Muscle layer of colon (tissue), 2 donors: ENCODE results near the gene WDFY4.

ENCODE experiments used
- H3K27ac ChIP-seq: one replicate; pipeline ENCODE4 v1.7.0; 2013; ENCODE audit warnings: low read depth, mild to moderate bottlenecking, low read length, moderate library complexity
- H3K27me3 ChIP-seq, 2 donors: one replicate each; pipeline ENCODE4 v1.7.0; 2013; ENCODE audit warnings: low read length in 2 of 2, mild to moderate bottlenecking in 2 of 2; ENCODE audit not compliant: insufficient read depth in 2 of 2, control insufficient read depth in 1 of 2
- H3K36me3 ChIP-seq: one replicate; pipeline ENCODE4 v1.7.0; 2013; ENCODE audit warnings: mild to moderate bottlenecking, low read length; ENCODE audit not compliant: insufficient read depth
- H3K4me1 ChIP-seq: one replicate; pipeline ENCODE4 v1.7.0; 2013; ENCODE audit warnings: mild to moderate bottlenecking, low read length; ENCODE audit not compliant: insufficient read depth
- H3K4me3 ChIP-seq, 2 donors: one replicate each; pipeline ENCODE4 v1.7.0; 2013; ENCODE audit warnings: low read length in 2 of 2, low read depth in 1 of 2, mild to moderate bottlenecking in 1 of 2, moderate library complexity in 1 of 2
- H3K9ac ChIP-seq: one replicate; pipeline ENCODE4 v1.7.0; 2013; ENCODE audit warnings: low read length
- H3K9me3 ChIP-seq: one replicate; pipeline ENCODE4 v1.7.0; 2013; ENCODE audit warnings: mild to moderate bottlenecking, low read length
- donor health status: abdominal sarcoma.
- donor health status: Adenocarcinoma of cecum.

WDFY4 gene

DNA sequence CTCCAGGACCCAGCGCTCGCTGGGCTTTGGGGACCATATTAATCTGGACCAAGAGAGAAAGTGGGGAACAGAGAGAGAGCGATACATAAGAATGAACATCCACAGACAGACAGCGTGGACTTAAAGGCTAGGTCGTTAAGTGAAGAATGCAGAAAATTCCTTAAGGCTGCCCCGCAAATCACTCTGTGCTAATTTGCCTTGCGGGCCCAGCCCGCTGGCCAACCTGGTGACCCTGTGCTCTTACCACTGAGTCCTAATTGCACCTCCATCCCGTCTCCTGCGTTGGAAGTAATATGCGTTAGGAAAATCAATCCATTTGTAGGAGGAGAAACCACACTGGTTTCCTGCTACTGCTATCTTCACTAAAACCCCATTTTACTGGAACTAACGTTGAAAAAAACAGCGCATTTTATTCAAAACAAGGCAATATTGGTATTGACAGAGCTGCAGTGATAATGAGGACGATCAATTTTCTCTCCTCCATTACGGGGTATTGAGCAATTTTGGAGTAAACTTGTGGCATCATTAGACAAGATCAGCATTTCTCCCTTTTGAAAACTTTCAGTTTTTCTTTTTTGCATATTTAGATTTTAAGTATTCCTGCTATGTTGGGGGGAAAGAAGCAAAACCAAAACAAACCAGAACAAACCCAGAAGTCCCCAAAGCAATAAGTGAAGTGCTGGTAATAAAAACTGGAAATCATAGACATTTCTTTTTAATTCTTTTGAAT, 85.2 kb downstream of the WDFY4 start:
- no peaks in the 10 kb centered on the region for H3K27me3 ChIP-seq
- no peak overlapping the region for H3K4me3 ChIP-seq
- no peak overlapping the region for H3K9ac ChIP-seq
- H3K36me3 ChIP-seq = no peaks in the 10 kb centered on the region
- H3K27ac ChIP-seq = no peak overlapping the region
- H3K9me3 ChIP-seq = no peaks in the 10 kb centered on the region
- no peaks in the 10 kb centered on the region for H3K4me1 ChIP-seq

DNA sequence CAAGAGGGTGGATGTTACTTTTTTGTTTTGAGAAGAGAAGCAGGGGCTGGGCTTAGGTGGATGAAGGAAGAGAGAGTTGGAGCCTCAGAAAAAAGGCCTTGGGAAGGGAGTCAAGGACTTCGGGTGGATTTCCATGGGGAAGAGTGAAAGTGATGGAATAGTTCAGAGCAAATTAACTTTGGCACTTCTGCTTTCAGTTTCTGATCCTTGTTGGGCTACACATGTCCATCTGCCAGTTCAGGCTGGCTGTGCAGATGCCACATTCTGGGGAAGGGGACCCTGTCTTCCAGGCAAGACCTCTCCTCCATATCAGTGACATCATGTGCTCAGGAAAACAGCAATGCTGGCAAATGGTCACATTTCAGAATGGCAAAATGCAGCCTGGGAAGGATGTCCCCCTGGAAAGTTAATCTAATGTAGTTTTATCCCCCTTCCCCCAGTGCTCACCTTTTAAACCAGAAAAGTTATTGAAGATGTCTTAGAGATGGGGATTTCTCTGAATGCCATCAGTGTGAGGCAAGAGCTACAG, 86.0 kb downstream of the WDFY4 start:
- H3K27me3 ChIP-seq = no peaks in the 10 kb centered on the region
- H3K9ac ChIP-seq = no peak overlapping the region
- no peaks in the 10 kb centered on the region for H3K9me3 ChIP-seq
- no peak overlapping the region for H3K27ac ChIP-seq
- no peak overlapping the region for H3K4me3 ChIP-seq
- H3K4me1 ChIP-seq = no peaks in the 10 kb centered on the region
- no peaks in the 10 kb centered on the region for H3K36me3 ChIP-seq

- H3K4me1 ChIP-seq = no peaks in the 10 kb centered on the region
- no peak overlapping the region for H3K9ac ChIP-seq
- H3K27ac ChIP-seq = no peak overlapping the region
- H3K4me3 ChIP-seq = no peak overlapping the region
- H3K36me3 ChIP-seq = no peaks in the 10 kb centered on the region
- no peaks in the 10 kb centered on the region for H3K27me3 ChIP-seq
- H3K9me3 ChIP-seq = no peaks in the 10 kb centered on the region
Measured at GRCh38 chr10:48771234-48771633, 86.6 kb downstream of the WDFY4 start.

GRCh38 chr10:48772059-48772458, 87.4 kb downstream of the WDFY4 start:
- no peak overlapping the region for H3K9ac ChIP-seq
- H3K27me3 ChIP-seq = no peaks in the 10 kb centered on the region
- no peaks in the 10 kb centered on the region for H3K4me1 ChIP-seq
- no peaks in the 10 kb centered on the region for H3K36me3 ChIP-seq
- no peak overlapping the region for H3K27ac ChIP-seq
- no peak overlapping the region for H3K4me3 ChIP-seq
- no peaks in the 10 kb centered on the region for H3K9me3 ChIP-seq

DNA sequence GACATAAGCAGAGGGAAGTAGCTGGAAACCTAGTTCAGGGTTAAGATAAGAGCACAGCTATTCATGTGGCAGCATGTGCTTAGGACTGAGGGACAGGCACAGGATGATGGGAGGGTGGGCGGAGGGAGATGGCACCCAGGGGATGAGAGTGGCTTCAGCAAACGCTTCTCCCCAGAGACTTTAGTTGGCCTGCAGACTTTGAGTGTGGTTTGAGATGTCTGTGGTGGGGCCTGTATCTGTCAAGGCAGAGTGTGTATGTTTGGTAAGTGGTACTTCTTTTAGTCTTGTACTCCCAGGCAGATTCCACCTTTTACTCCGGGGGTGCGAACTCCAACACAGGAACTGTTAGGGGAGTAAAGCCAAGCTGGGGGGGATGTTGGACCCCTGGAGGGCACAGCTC, 88.9 kb downstream of the WDFY4 start:
- Histone ChIP-seq H3K4me3 (no peak overlapping the region), H3K27me3 (no peaks in the 10 kb centered on the region), H3K9ac (no peak overlapping the region), H3K27ac (no peak overlapping the region), H3K36me3 (no peaks in the 10 kb centered on the region), H3K9me3 (no peaks in the 10 kb centered on the region), H3K4me1 (no peaks in the 10 kb centered on the region)

- Histone ChIP-seq H3K9me3 (no peaks in the 10 kb centered on the region), H3K4me1 (no peaks in the 10 kb centered on the region), H3K27ac (no peak overlapping the region), H3K4me3 (no peak overlapping the region), H3K36me3 (no peaks in the 10 kb centered on the region), H3K9ac (no peak overlapping the region), H3K27me3 (no peaks in the 10 kb centered on the region)
Measured at GRCh38 chr10:48774416-48775205, 89.9 kb downstream of the WDFY4 start.

- Histone ChIP-seq H3K4me1 (no peaks in the 10 kb centered on the region), H3K36me3 (no peaks in the 10 kb centered on the region), H3K9me3 (no peaks in the 10 kb centered on the region)
Measured at GRCh38 chr10:48775206-48775517, 90.5 kb downstream of the WDFY4 start.

DNA sequence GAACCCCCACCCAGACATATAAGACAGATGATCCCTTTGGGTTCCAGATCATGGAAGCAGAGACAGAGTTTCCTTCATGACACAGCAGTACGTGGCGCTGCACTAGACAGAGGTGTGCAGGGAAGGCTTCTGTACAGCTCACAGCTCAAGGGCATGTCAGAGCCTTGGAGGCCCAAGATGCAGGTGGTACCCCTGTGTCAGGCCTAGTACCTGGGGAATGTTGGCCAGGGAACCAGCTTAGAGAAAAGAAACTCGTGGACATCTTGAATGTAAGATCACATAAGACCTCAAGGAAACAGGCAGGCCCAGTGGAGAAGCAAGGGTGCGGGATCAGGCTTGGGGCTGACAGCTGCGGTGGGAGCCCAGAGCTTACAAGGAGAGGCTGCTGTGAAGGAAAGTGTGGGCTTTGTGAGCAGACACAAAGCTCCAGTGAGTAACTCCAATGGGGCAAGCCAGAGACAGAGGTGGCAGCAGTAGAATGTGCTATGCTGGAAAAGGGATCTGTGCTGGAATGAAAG, 91.4 kb downstream of the WDFY4 start:
- H3K27ac ChIP-seq = no peak overlapping the region
- H3K9ac ChIP-seq = no peak overlapping the region
- H3K4me3 ChIP-seq = no peak overlapping the region
- no peaks in the 10 kb centered on the region for H3K9me3 ChIP-seq
- no peaks in the 10 kb centered on the region for H3K4me1 ChIP-seq
- H3K36me3 ChIP-seq = no peaks in the 10 kb centered on the region
- H3K27me3 ChIP-seq = no peaks in the 10 kb centered on the region

More at GRCh38 chr10:48775206-48775517, 90.5 kb downstream of the WDFY4 start:
- Histone ChIP-seq H3K4me3 (no peak overlapping the region), H3K27ac (no peak overlapping the region), H3K9ac (no peak overlapping the region), H3K27me3 (no peaks in the 10 kb centered on the region)

- H3K36me3 ChIP-seq = no peaks in the 10 kb centered on the region
- H3K27me3 ChIP-seq = no peaks in the 10 kb centered on the region
Measured at GRCh38 chr10:48776528-48776927, 91.9 kb downstream of the WDFY4 start.

GRCh38 chr10:48777110-48777509, 92.4 kb downstream of the WDFY4 start:
- no peaks in the 10 kb centered on the region for H3K9me3 ChIP-seq
- H3K27ac ChIP-seq = no peak overlapping the region
- H3K9ac ChIP-seq = no peak overlapping the region
- no peaks in the 10 kb centered on the region for H3K4me1 ChIP-seq
- no peaks in the 10 kb centered on the region for H3K36me3 ChIP-seq
- no peaks in the 10 kb centered on the region for H3K27me3 ChIP-seq
- H3K4me3 ChIP-seq = no peak overlapping the region

More at GRCh38 chr10:48776528-48776927, 91.9 kb downstream of the WDFY4 start:
- no peak overlapping the region for H3K9ac ChIP-seq
- H3K4me1 ChIP-seq = no peaks in the 10 kb centered on the region
- no peak overlapping the region for H3K27ac ChIP-seq
- H3K4me3 ChIP-seq = no peak overlapping the region
- no peaks in the 10 kb centered on the region for H3K9me3 ChIP-seq

GRCh38 chr10:48778193-48778857, 93.7 kb downstream of the WDFY4 start:
- no peaks in the 10 kb centered on the region for H3K27me3 ChIP-seq
- no peaks in the 10 kb centered on the region for H3K9me3 ChIP-seq
- no peaks in the 10 kb centered on the region for H3K4me1 ChIP-seq
- no peak overlapping the region for H3K27ac ChIP-seq
- no peak overlapping the region for H3K9ac ChIP-seq
- H3K36me3 ChIP-seq = no peaks in the 10 kb centered on the region
- H3K4me3 ChIP-seq = no peak overlapping the region
